Astrocyte of the cerebellum (primary cell): Measurements from ENCODE around the gene TTC8.

ENCODE experiments used
- DNase-seq: peaks from one replicate; pipeline ENCODE4 v3.0.0-alpha.2; 2011; ENCODE audit warnings: low read depth
- H3K4me3 ChIP-seq: 2 replicates; pipeline ENCODE4 v1.5.1; 2011; ENCODE audit warnings: mild to moderate bottlenecking, low read depth, low read length, moderate library complexity
- in situ Hi-C: cut with HindIII; loops from 2 replicates; pipeline ENCODE4 v1.10.0; 2017; ENCODE audit warnings: low sequenced_read_pairs
- TF ChIP-seq, protein P1 (sequence below): IDR thresholded peaks from 2 replicates; pipeline ENCODE4 v1.5.1; 2012; ENCODE audit warnings: low read length, low read depth, moderate library complexity, mild to moderate bottlenecking; ENCODE audit errors: missing control alignments

The TTC8 gene

DNA sequence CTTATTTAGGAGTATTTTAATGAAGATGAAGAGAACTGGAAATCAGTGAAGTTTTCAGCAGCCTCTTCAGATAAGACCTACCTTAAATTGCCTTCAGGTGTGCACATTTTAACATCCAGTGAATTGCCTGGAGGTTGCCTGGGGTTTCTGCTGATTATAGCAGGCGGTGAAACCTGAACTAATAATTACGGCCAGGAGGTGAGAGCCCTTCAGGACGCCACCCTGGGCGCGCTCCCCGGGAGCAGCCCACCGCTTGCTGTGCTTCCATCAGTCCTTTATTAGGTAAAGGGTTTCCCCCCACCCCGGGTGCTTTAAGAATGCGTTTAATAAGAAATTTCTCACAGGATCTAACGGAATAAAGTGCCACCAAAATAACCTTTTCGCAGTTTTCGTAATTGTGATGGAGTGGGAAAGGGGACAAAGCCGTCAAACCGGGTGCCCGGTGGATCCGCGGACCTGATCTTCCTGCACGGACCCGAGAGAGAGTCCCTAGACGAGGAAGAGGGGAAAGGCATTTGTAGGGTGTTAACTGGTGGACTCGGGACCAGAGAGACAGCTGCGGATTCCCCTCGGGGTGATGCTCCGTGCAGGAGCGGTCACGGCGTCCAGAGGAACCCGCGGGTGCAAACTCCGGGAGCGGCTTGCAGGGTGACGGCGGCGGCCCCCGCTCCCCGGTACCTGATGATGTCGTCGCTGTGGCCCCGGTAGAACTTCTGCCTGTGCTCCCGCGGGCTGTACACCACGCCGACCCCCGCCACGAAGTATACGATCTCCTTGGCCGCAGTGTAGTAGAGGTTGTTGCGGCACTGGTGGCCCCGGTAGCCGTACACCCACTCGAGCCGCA is 32.6 kb upstream of the TTC8 start:
- peak overlapping the region; percentile 47 for H3K4me3 ChIP-seq
- TF ChIP-seq, protein P1, sequence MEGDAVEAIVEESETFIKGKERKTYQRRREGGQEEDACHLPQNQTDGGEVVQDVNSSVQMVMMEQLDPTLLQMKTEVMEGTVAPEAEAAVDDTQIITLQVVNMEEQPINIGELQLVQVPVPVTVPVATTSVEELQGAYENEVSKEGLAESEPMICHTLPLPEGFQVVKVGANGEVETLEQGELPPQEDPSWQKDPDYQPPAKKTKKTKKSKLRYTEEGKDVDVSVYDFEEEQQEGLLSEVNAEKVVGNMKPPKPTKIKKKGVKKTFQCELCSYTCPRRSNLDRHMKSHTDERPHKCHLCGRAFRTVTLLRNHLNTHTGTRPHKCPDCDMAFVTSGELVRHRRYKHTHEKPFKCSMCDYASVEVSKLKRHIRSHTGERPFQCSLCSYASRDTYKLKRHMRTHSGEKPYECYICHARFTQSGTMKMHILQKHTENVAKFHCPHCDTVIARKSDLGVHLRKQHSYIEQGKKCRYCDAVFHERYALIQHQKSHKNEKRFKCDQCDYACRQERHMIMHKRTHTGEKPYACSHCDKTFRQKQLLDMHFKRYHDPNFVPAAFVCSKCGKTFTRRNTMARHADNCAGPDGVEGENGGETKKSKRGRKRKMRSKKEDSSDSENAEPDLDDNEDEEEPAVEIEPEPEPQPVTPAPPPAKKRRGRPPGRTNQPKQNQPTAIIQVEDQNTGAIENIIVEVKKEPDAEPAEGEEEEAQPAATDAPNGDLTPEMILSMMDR = no peak
- in situ Hi-C loops = no loop called here
- DNase-seq = no peak

DNA sequence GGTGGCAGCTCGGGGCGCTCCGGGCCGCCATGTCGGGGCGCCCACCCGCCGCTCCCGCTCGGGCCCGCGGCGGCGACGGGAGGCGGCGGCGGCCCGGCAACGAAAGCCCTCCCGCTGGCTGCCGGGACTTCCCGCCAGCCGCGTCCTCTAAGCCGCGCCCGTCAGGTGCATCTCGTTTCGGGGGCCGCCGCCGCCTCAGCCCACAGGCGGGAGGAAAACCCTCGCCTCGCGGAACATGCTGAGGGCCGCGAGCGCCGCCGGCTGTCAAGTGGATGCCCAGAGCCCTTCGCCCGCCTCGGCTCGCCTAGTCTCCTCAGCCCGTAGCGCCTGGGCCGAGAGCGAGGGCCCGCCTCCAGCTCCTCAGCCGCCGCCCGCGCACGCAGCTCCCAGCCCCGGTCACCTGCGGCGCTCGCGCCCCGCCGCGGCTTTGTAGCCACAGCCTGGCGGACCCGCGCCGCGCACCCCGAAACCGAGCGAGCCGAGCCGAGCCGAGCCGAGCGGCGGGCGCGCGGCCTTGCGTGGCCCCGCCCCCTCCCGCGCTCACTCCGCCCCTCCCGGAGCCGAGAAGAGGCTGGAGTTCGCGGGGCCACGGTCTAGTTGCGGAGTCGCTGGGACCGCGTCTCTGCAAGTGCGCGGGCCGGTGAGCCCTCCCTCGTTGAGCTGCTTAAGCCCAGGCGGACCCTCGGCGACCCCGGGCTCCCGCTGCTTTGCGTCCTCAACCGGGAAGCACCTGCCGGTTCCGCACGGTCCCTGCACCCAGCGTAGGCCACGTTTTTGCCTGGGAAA is 31.8 kb upstream of the TTC8 start, which contains the start of gene EML5:
Gene EML5, minus strand, starts transcription at position 481 of the 786 bp plus-strand sequence. Its CDS starts 450 bp downstream, at position 31.
- peak within 1 kb of the TSS; percentile 47 for H3K4me3 ChIP-seq
- TF ChIP-seq, protein P1 = peak; percentile 47
- DNase-seq = no peak
- in situ Hi-C loops = no loop called here

DNA sequence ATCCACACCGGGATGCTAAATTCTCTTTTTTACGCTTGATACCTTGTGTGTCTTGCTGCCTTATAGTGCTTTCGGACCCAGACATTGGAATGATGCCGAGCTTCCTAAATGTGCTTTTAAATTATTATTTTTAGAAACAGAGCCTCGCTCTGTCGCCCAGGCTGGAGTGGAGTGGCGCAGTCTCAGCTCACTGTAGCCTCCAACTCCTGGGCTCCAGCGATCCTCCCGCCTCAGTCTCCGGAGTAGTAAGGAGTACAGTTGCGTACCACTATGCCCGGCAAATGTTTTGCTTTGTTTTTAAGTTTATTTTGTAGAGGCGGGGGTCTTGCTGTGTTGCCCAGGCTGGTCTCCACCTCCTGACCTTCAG is 31.2 kb upstream of the TTC8 start:
- peak overlapping the region; percentile 47 for H3K4me3 ChIP-seq
- DNase-seq = no peak
- TF ChIP-seq, protein P1 = no peak
- in situ Hi-C loops = no loop called here

DNA sequence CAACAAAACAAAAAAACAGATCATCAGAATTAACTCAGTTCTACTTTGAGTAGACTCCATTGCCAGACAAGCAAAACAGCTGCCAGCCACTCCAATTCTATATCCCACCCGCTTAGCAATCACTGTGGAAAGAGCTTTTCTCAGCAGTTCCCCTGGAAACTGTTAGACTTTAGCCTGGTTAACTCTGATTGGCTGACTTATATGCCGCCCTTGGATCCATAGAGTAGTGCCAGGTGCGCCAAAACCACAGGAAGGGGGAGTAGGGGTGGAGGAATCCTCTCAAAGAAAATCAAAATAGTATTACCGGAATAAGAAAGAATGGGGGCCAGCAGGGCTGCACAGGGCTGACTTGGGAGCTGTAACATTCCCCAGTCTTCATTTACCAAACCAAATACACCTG is 26.3 kb upstream of the TTC8 start:
- H3K4me3 ChIP-seq = no peak overlapping the region
- in situ Hi-C loops = no loop called here
- no peak for DNase-seq
- TF ChIP-seq, protein P1 = no peak

DNA sequence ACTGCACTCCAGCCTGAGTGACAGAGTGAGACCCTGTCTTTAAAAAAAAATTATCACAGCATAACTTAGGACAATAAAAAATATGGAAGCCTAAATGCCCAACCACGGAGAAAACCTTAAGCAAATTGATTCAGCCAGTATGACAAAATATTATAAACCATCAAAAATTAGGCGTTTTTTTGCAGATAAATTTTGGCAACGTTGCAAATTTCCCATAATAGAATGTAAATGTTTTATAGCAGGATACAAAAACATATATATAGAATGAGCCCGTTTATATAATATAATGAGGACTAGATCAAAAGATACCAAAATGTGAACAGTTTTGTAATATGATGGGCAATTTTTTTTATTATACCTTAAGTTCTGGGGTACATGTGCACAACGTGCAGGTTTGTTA is 24.9 kb upstream of the TTC8 start:
- in situ Hi-C loops = no loop called here
- no peak for DNase-seq
- TF ChIP-seq, protein P1 = no peak
- H3K4me3 ChIP-seq = no peak overlapping the region

DNA sequence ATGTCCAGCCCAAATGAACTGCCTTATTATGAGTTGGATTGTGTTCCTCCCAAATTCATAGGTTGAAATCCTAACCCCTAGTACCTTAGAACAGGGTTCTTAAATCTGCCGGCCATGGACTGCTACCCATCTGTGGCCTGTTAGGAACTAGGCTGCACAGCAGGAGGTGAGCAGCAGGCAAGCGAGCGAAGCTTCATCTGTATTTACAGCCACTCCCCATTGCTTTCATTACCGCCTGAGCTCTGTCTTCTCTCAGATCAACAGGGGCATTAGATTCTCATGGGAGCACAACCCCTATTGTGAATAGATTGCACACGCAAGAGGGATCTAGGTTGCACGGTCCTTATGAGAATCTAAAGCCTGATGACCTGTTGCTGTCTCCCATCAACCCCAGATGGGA is 21.9 kb upstream of the TTC8 start:
- in situ Hi-C loops = no loop called here
- DNase-seq = no peak
- TF ChIP-seq, protein P1 = no peak
- H3K4me3 ChIP-seq = no peak overlapping the region
